ENCODE data around the gene THAP7. TPM values are rescaled to one million over a fixed set of nuclear protein-coding genes. Genes with fewer than 3 reads are reported as not detected.

THAP7 gene
- total and polyA plus RNA-seq, 2 of the 13 experiments (the other 11 are each of a cell fraction or from before 2014, with no cell fraction given) = 13.0 to 25.5 TPM

GRCh38 chr22:20992056-20992442, 9.9 kb downstream of the THAP7 start:
- Histone ChIP-seq H2AFZ (ENCODE audit: low read length) (no peak overlapping the region), H3K27ac (ENCODE audit: extremely low read length, insufficient read depth, low read length) (no peak overlapping the region), H3K4me1 (ENCODE audit: insufficient read depth, low read length) (no peaks in the 10 kb centered on the region), H4K20me1 (ENCODE audit: insufficient read depth, low read length) (no peaks in the 10 kb centered on the region), H3K27me3 (ENCODE audit: control insufficient read depth in 1 of 2, insufficient read depth in 2 of 2, low read length in 2 of 2) (no peaks in the 10 kb centered on the region), H3K36me3 (replicated peaks in 1 of 2; ENCODE audit: control insufficient read depth in 1 of 2, insufficient read depth in 2 of 2, low read length in 2 of 2) (peaks cover 2 to 38% of the 10 kb centered on the region in 2 experiments), H3K79me2 (ENCODE audit: insufficient read depth, low read length) (no peaks in the 10 kb centered on the region), H3K9ac (ENCODE audit: insufficient read depth, low read depth, low read length) (no peak overlapping the region), H3K4me2 (ENCODE audit: low read depth, low read length) (no peak overlapping the region), H3K4me3 (replicated peaks in 1 of 3; ENCODE audit: insufficient read depth in 1 of 3, low read depth in 2 of 3, low read length in 3 of 3) (no peak overlapping the region), H3K9me3 (ENCODE audit: low read length) (no peaks in the 10 kb centered on the region)
- in situ Hi-C loops (cut with HindIII; ENCODE audit: extremely low pct_ligation_motif_present, low pct_unique_long_range_greater_than_20kb) (no loop called here), intact Hi-C loops (cut with micrococcal nuclease; ENCODE audit: unreplicated experiment) (no loop called here)
- TF ChIP-seq SNAPC5 (CRISPR knock-in tag; IDR thresholded peaks at IDR 0.05; ENCODE audit: borderline replicate concordance) = no peak
- no peak for TF ChIP-seq ZMYM4 (CRISPR knock-in tag; IDR thresholded peaks at IDR 0.05)
- no peak for TF ChIP-seq TGIF2 (CRISPR knock-in tag; IDR thresholded peaks at IDR 0.05)
- no peak for TF ChIP-seq ZSCAN22 (CRISPR knock-in tag; IDR thresholded peaks at IDR 0.05)
- no peak for TF ChIP-seq TBL1XR1 (IDR thresholded peaks at IDR 0.05; ENCODE audit: borderline replicate concordance, low read length, partially characterized antibody)
- no peak for TF ChIP-seq NCOA1 (CRISPR knock-in tag; IDR thresholded peaks at IDR 0.05)
- no peak for TF ChIP-seq ZNF792 (CRISPR knock-in tag; IDR thresholded peaks at IDR 0.05)
- TF ChIP-seq HIVEP1 (CRISPR knock-in tag; IDR thresholded peaks at IDR 0.05) = no peak
- no peak for TF ChIP-seq SKI (IDR thresholded peaks at IDR 0.05; ENCODE audit: partially characterized antibody)
- no peak for TF ChIP-seq TRAFD1 (CRISPR knock-in tag; IDR thresholded peaks at IDR 0.05; ENCODE audit: borderline replicate concordance)
- TF ChIP-seq BRF2 (CRISPR knock-in tag; IDR thresholded peaks at IDR 0.05) = no peak
- TF ChIP-seq ZNF713 (CRISPR knock-in tag; IDR thresholded peaks at IDR 0.05) = no peak
- ChIA-PET CTCF (ENCODE audit: low intra/inter-chr PET ratio, low total read pairs) (no interaction called here), POLR2A (interaction anchor here (2.2 to 2.8 kb wide), 2 partner anchors 10 kb away, joined by 10 to 16 read pairs; partner anchors contain the start of genes LZTR1 and THAP7)
- BruUV-seq (replicated peaks) = no TSS peak
- ATAC-seq = no peak
- DNase-seq (ENCODE audit: low spot score) = no peak
- WGBS (ENCODE audit: low lambda C conversion rate) = 90% methylated on average over 7 of the region's 7 CpGs
- FAIRE-seq = no peak
